Measurements from ENCODE around the gene NDUFS6.

The NDUFS6 gene

GRCh38 chr5:1834022-1834551 is 32.9 kb downstream of the NDUFS6 start:
- ATAC-seq, result no peak
- TF ChIP-seq, protein P1, sequence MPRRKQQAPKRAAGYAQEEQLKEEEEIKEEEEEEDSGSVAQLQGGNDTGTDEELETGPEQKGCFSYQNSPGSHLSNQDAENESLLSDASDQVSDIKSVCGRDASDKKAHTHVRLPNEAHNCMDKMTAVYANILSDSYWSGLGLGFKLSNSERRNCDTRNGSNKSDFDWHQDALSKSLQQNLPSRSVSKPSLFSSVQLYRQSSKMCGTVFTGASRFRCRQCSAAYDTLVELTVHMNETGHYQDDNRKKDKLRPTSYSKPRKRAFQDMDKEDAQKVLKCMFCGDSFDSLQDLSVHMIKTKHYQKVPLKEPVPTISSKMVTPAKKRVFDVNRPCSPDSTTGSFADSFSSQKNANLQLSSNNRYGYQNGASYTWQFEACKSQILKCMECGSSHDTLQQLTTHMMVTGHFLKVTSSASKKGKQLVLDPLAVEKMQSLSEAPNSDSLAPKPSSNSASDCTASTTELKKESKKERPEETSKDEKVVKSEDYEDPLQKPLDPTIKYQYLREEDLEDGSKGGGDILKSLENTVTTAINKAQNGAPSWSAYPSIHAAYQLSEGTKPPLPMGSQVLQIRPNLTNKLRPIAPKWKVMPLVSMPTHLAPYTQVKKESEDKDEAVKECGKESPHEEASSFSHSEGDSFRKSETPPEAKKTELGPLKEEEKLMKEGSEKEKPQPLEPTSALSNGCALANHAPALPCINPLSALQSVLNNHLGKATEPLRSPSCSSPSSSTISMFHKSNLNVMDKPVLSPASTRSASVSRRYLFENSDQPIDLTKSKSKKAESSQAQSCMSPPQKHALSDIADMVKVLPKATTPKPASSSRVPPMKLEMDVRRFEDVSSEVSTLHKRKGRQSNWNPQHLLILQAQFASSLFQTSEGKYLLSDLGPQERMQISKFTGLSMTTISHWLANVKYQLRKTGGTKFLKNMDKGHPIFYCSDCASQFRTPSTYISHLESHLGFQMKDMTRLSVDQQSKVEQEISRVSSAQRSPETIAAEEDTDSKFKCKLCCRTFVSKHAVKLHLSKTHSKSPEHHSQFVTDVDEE (CRISPR knock-in tag; IDR thresholded peaks at IDR 0.05), result no peak
- TF ChIP-seq ZFP3 (CRISPR knock-in tag; IDR thresholded peaks at IDR 0.05), result no peak
- TF ChIP-seq, protein P2, sequence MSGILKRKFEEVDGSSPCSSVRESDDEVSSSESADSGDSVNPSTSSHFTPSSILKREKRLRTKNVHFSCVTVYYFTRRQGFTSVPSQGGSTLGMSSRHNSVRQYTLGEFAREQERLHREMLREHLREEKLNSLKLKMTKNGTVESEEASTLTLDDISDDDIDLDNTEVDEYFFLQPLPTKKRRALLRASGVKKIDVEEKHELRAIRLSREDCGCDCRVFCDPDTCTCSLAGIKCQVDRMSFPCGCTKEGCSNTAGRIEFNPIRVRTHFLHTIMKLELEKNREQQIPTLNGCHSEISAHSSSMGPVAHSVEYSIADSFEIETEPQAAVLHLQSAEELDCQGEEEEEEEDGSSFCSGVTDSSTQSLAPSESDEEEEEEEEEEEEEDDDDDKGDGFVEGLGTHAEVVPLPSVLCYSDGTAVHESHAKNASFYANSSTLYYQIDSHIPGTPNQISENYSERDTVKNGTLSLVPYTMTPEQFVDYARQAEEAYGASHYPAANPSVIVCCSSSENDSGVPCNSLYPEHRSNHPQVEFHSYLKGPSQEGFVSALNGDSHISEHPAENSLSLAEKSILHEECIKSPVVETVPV (CRISPR knock-in tag; IDR thresholded peaks at IDR 0.05), result no peak

DNA sequence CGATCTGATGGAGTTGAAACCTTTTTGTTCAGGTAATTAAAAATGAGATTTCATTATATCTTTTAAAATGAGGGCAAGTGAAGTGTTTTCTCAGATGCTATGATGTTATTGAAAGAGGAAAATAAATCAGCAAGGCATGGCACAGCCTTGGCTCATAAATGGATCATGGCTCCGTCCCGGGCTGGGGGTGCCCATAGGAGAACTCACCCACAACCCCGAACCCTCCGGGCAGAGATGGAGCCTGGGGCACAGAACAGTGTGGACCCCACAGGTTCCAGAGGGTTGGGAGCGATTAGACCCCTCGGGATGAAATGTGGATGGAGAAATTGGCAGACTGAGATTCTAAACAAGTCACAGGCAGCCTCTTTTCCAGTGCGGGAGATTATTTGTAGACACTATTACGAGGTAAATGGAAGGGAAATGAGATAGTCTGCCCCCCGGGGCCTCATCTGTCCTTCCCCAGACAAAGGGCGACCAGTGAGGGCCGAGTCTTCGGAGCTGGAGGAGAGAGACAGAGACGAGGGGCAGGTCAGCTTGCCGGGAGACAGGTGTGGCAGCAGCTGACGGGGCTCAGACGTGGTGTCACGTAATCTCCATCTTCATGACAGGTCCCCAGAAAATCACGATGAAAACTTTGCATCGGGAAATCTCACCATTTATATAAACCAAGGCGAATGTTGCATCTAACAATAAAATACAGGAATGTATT is 33.7 kb downstream of the NDUFS6 start:
- no peak for TF ChIP-seq CSDC2 (CRISPR knock-in tag; IDR thresholded peaks at IDR 0.05)
- TF ChIP-seq TOX (CRISPR knock-in tag; IDR thresholded peaks at IDR 0.05; ENCODE audit: borderline replicate concordance), result no peak
- TF ChIP-seq OSR1 (CRISPR knock-in tag; IDR thresholded peaks at IDR 0.05), result no peak
- no peak for TF ChIP-seq GLIS3 (CRISPR knock-in tag; IDR thresholded peaks at IDR 0.05)
- no peak for TF ChIP-seq TCF4 (CRISPR knock-in tag; IDR thresholded peaks at IDR 0.05; ENCODE audit: borderline replicate concordance)
- TF ChIP-seq ARNTL (CRISPR knock-in tag; IDR thresholded peaks at IDR 0.05; ENCODE audit: borderline replicate concordance, low read depth), result no peak
- ATAC-seq, result no peak

GRCh38 chr5:1835431-1835830 is 34.2 kb downstream of the NDUFS6 start:
- no peak for TF ChIP-seq TCF4 (CRISPR knock-in tag; IDR thresholded peaks at IDR 0.05; ENCODE audit: borderline replicate concordance)
- TF ChIP-seq ZFP3 (CRISPR knock-in tag; IDR thresholded peaks at IDR 0.05), result no peak
- TF ChIP-seq, protein P3, sequence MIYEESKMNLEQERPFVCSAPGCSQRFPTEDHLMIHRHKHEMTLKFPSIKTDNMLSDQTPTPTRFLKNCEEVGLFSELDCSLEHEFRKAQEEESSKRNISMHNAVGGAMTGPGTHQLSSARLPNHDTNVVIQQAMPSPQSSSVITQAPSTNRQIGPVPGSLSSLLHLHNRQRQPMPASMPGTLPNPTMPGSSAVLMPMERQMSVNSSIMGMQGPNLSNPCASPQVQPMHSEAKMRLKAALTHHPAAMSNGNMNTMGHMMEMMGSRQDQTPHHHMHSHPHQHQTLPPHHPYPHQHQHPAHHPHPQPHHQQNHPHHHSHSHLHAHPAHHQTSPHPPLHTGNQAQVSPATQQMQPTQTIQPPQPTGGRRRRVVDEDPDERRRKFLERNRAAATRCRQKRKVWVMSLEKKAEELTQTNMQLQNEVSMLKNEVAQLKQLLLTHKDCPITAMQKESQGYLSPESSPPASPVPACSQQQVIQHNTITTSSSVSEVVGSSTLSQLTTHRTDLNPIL (CRISPR knock-in tag; IDR thresholded peaks at IDR 0.05; ENCODE audit: low read depth), result no peak
- TF ChIP-seq PPARA (CRISPR knock-in tag; IDR thresholded peaks at IDR 0.05; ENCODE audit: borderline replicate concordance), result no peak
- TF ChIP-seq ZNF565 (CRISPR knock-in tag; conservative IDR thresholded peaks at IDR 0.05; ENCODE audit: low read depth), result no peak
- TF ChIP-seq ISL1 (CRISPR knock-in tag; IDR thresholded peaks at IDR 0.05), result no peak
- TF ChIP-seq ARNTL (CRISPR knock-in tag; IDR thresholded peaks at IDR 0.05; ENCODE audit: borderline replicate concordance, low read depth), result no peak
- no peak for TF ChIP-seq TOX (CRISPR knock-in tag; IDR thresholded peaks at IDR 0.05; ENCODE audit: borderline replicate concordance)
- TF ChIP-seq, protein P1 (CRISPR knock-in tag; IDR thresholded peaks at IDR 0.05), result no peak
- TF ChIP-seq, protein P2 (CRISPR knock-in tag; IDR thresholded peaks at IDR 0.05), result no peak
- TF ChIP-seq OSR1 (CRISPR knock-in tag; IDR thresholded peaks at IDR 0.05), result no peak
- no peak for TF ChIP-seq PATZ1 (CRISPR knock-in tag; IDR thresholded peaks at IDR 0.05; ENCODE audit: borderline replicate concordance)
- no peak for TF ChIP-seq ZC3H10 (CRISPR knock-in tag; IDR thresholded peaks at IDR 0.05)
- TF ChIP-seq CSDC2 (CRISPR knock-in tag; IDR thresholded peaks at IDR 0.05), result no peak
- TF ChIP-seq ZNF8 (CRISPR knock-in tag; IDR thresholded peaks at IDR 0.05), result no peak
- TF ChIP-seq ZFP30 (CRISPR knock-in tag; IDR thresholded peaks at IDR 0.05), result no peak
- no peak for TF ChIP-seq ZNF70 (CRISPR knock-in tag; IDR thresholded peaks at IDR 0.05)
- TF ChIP-seq ESRRG (CRISPR knock-in tag; IDR thresholded peaks at IDR 0.05), result no peak
- TF ChIP-seq SNAI2 (CRISPR knock-in tag; IDR thresholded peaks at IDR 0.05), result no peak
- no peak for TF ChIP-seq GLIS3 (CRISPR knock-in tag; IDR thresholded peaks at IDR 0.05)
- ATAC-seq, result no peak

Data from SK-N-SH treated with all-trans-retinoic acid at 6 μM for 48 hours (cell line).